Measurements from ENCODE around the gene KRT85.

KRT85 gene

GRCh38 chr12:52331039-52331438, 36.2 kb downstream of the KRT85 start:
- TF ChIP-seq CTCF (IDR thresholded peaks at IDR 0.05; ENCODE audit: low read depth, low read length): no peak
- H3K4me3 ChIP-seq (replicated peaks in 1 of 2; ENCODE audit: low read depth in 2 of 2, low read length in 2 of 2): no peak overlapping the region
- no peak for DNase-seq (ENCODE audit: low read depth in 2 of 2)

- no peak for TF ChIP-seq CTCF (IDR thresholded peaks at IDR 0.05; ENCODE audit: low read depth, low read length)
- H3K4me3 ChIP-seq (replicated peaks in 1 of 2; ENCODE audit: low read depth in 2 of 2, low read length in 2 of 2): no peak overlapping the region
Measured at GRCh38 chr12:52327830-52328500, 39.3 kb downstream of the KRT85 start.

GRCh38 chr12:52327052-52327829, 40.0 kb downstream of the KRT85 start:
- H3K4me3 ChIP-seq (replicated peaks in 1 of 2; ENCODE audit: low read depth in 2 of 2, low read length in 2 of 2): no peak overlapping the region
- TF ChIP-seq CTCF (IDR thresholded peaks at IDR 0.05; ENCODE audit: low read depth, low read length): peak; percentile 88
- peak; percentile 91 to 96 for DNase-seq (ENCODE audit: low read depth in 2 of 2)

More at GRCh38 chr12:52327830-52328500, 39.3 kb downstream of the KRT85 start:
- no peak for DNase-seq (ENCODE audit: low read depth in 2 of 2)

GRCh38 chr12:52324153-52324444, 43.2 kb downstream of the KRT85 start:
- TF ChIP-seq CTCF (IDR thresholded peaks at IDR 0.05; ENCODE audit: low read depth, low read length): no peak
- H3K4me3 ChIP-seq (replicated peaks in 1 of 2; ENCODE audit: low read depth in 2 of 2, low read length in 2 of 2): no peak overlapping the region
- DNase-seq (ENCODE audit: low read depth in 2 of 2): no peak

- H3K4me3 ChIP-seq (replicated peaks in 1 of 2; ENCODE audit: low read depth in 2 of 2, low read length in 2 of 2): no peak overlapping the region
- DNase-seq (ENCODE audit: low read depth in 2 of 2): no peak
- TF ChIP-seq CTCF (IDR thresholded peaks at IDR 0.05; ENCODE audit: low read depth, low read length): no peak
Measured at GRCh38 chr12:52323416-52324152, 43.7 kb downstream of the KRT85 start.

- no peak for TF ChIP-seq CTCF (IDR thresholded peaks at IDR 0.05; ENCODE audit: low read depth, low read length)
- H3K4me3 ChIP-seq (replicated peaks in 1 of 2; ENCODE audit: low read depth in 2 of 2, low read length in 2 of 2): no peak overlapping the region
- DNase-seq (ENCODE audit: low read depth in 2 of 2): no peak
Measured at GRCh38 chr12:52323001-52323400, 44.3 kb downstream of the KRT85 start.

Data from cardiac fibroblast (primary cell).